SIG-M5 treated with dmso at 0.1 percent for 504 hours (cell line): ENCODE measurements around the gene LMTK2.
A peak's percentile ranks its signal among the peaks of the same experiment; 100 is the strongest.

Experiments used
- DNase-seq: peaks from one replicate; lab custom pipeline; 2025; ENCODE audit not compliant: unreplicated experiment; lab: John Stamatoyannopoulos, UW

LMTK2 gene

DNA sequence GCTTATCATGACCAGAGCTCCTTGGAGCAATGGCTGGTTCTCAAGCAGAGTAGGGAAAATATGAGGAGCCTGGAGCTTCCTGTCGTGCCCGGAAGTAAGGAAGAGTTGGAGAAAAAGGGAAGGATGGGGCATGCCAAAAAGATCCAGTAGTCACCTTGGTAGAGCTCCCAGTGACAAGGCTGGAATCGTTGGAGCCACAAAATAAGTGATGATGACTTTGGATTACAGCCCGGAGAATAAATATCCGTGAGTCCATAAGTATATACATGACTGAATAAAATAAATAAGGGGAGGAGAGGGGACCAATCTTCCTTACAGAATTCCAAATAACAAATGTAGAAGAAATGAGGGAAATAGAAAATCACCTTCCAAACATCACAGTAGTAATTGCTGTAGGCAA is 29.3 kb downstream of the LMTK2 start:
- DNase-seq, result no peak

DNA sequence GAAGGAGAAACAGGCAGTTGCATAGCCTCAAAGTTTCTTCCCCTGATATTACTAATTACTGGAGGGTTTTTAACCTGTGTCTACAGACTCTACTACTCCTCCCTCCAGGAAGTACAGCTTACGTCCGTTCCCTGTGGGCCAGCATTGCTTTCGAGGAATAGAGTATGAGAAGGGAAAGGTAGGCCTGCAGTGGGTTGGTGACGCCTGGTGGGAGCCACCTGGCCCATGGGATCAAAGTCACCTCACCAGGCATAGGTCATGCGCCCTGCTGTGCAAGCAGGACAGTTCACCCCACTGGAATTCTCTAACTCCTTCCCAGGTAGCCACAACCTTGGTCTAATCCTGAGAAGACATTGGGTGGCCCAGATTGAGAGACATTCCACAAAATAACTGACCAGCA is 29.8 kb downstream of the LMTK2 start:
- DNase-seq, result no peak

DNA sequence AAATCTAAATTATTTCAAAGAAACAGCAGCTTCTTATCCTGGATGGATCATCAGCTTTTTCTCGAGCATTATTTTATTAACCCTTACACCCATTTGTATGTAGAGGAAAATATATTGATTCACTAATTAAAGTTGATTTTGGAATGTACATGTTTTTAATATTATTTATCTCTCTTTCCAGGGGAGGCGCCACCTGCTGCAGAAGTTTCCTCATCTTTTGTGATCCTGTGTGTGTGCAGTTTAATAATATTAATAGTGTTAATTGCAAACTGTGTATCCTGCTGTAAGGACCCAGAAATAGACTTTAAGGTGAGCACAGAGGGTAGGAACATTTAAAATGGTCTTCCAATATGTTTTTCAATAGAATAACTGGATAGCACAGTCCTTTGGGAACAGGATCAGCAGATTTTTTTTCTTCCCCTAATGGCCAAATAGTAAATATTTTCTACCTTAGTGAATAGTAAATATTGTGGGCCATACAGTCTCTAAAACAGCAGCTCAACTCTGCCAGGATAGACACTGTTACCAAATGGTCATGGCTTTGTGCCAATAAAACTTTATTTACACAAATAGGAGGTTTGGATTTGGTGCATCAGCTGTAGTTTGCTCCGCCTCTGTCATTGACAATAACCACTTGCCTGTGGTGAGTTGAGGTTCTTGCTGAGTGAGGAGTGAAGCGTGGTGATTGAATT is 30.6 kb downstream of the LMTK2 start:
- no peak for DNase-seq

DNA sequence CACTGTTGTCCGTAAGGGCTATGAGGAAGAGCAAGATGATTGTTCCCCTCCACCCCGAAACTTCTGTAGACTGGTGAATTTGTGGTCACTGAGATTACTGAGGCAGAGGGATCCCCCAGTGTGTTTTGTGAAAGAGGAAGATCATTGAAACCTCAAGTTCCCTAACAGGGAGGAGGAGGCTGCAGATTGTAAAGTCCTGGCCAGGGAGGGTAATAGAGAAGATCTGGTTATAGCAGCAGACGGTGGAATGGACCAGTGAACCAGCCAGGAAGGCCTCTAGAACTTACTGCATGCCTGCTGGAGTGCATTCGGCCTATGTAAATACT is 31.1 kb downstream of the LMTK2 start:
- DNase-seq, result peak; percentile 91

DNA sequence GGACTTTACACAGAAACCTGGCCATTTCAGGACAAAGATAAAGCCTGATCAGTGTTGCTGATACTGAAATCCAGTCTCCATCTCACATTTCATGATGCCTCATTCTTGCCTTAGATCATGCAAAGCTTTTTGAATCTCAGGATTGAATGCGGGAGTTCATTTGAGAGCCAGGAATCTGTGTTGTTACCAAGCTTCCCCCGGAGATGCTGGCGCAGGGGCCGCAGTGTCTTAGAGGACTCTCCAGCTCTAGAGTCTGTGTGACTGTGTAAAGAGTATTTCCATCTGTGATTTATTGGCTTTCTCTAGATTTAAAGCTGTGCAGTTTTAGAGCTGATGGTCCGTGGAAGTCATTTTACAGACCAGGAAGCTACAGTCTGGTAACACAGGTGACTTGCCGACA is 32.0 kb downstream of the LMTK2 start:
- DNase-seq, result no peak

DNA sequence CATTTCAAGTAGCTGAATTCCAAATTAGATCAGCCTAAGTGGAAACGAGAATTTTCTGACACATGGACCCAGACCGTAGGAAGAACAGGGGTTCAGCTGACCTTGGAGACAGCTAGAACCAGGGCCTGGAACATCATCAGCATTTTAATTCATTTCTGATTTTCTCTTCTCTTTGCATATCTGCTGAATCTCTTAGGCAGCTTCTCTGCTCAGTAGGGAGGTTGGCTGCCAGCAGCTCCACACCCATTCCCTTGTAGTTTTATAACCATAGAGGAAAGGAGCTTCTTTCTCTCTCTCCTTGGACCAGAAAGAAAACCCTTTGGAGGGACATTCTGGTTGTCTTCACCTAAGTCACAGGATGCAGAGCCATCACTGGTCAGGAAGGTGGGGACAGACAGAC is 36.0 kb downstream of the LMTK2 start:
- DNase-seq, result no peak

DNA sequence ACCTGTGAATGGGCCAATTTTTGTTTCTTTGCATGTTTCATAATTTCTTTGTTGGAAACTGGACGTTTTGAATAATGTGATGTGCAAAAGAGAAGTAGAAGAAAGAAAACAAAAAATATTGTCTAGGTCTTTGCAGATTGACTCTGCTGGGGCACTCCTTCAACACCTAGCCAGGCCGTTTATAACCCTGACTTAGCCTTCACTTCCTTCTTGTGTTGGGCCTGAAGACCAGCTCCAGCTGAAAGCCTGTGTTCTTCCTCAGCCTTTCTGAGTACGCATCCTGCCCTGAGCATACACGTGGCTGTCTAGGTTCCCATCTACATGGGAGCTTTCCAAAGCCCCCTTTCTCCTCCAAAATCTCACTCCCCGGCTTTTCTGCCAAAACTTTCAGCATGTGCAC is 41.9 kb downstream of the LMTK2 start:
- no peak for DNase-seq

DNA sequence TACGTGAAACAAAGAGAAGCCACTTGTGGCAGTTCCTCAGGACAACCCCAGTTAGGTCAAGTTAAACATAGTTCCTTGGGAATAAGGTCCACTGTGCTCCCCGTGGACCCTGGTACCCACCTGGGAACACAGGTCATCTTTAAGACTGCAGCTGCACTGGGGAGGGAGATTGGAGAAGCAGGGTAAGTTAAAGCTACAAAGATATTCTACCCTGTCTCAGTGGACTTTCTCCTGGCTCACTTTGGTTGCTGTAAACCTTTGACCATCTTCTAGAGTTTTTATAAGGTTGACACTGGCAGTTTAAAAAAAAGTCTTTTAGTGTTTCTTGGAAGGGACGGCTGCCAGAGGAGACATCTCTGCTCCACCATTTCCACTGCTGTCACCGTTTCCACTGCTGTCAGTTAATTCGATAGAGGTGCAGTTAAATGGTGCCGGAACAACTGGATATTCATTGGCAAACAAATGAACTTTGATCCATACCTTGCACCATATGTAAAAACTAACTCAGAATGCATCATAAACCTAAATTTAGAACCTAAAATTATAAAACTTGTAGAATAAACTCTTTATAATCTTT is 42.5 kb downstream of the LMTK2 start:
- no peak for DNase-seq

DNA sequence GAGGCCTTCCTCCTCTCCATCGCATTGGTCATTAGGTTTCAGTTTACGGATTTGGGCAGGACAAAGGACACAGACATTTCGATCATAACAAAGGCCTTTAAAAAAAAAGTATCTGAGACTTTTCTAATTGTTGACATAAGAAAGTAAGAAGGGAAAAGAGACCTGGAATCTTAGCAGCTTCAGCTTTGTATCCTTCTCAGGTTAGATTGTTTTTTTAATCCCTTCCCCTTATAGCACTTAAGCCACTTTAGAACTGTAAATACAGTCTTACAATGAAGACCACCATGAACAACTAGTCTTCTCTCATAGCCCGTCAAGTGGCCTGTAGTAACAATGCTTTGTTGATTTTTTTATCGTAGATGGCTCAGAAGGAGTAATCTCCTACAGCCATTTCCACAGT is 45.2 kb downstream of the LMTK2 start:
- DNase-seq, result no peak

DNA sequence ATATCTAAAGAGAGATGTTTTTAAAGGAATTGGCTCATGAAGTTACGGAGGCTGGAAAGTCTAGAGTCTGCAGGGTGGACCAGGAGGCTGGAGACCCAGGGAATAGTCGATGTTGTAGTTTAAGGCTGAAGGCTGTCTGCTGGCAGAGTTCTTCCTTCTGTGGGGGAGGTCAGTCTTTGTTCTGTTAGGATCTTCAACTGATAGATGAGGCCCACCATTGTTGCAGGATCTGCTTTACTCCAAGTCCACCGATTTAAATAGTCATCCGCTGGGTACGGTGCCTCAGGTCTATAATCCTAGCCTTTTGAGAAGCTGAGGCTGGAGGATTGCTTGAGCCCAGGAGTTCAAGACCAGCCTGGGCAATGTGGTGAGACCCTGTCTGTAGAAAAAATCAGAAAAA is 50.0 kb downstream of the LMTK2 start:
- DNase-seq, result no peak

DNA sequence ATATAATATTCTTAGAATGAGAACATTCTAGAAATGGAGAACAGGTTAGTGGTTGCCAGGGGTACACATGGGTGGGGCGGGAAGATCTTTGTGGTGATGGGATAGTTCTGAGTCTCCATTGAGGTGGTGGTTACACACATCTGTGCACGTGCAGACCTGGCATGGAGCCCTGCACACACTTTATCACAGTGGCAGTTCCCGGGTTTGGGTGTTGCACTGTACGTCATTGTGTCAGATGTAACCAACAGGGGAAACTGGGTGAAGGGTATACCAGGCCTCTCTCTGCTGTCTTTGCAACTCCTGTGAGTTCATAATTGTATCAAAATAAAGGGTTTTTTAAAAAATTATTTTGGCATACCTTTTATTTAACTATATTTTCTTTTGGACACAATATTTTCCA is 51.1 kb downstream of the LMTK2 start:
- no peak for DNase-seq

DNA sequence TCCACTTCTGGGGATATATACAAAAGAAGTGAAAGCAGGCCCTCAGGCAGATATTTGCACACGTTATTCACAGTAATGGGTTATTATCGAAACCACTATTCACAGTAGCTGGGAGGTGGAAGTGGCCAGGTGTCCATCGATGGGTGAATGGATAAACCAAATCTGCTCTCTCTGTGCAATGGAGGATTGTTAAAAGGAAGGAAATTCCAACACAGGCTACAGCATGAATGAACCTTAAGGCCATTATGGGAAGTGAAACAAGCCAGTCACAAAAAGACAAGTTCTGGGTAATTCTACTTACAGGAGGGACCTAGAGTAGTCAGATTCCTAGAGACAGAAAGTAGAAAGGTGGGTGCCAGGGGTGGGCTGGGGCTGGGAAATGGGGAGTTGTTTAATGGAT is 56.1 kb downstream of the LMTK2 start:
- peak; percentile 56 for DNase-seq

DNA sequence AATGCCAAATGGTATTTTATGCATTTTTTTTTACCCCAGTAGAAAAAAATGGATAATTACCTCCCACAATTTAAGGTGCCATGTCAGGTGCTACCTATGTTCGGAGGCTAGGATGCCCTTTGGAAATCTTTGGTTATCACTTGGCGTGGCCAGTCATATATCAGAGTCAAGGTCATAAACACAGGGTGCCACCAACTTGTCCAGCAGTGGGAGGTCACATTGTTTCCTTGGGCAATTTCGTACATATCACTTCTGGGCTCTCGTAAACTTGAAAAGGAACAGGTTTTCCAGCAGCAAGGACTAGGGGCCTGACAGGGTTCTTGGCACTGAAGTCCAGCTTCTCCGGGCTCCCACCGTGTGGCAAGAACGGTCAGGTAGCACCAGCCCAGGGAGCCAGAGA is 56.6 kb downstream of the LMTK2 start:
- no peak for DNase-seq

DNA sequence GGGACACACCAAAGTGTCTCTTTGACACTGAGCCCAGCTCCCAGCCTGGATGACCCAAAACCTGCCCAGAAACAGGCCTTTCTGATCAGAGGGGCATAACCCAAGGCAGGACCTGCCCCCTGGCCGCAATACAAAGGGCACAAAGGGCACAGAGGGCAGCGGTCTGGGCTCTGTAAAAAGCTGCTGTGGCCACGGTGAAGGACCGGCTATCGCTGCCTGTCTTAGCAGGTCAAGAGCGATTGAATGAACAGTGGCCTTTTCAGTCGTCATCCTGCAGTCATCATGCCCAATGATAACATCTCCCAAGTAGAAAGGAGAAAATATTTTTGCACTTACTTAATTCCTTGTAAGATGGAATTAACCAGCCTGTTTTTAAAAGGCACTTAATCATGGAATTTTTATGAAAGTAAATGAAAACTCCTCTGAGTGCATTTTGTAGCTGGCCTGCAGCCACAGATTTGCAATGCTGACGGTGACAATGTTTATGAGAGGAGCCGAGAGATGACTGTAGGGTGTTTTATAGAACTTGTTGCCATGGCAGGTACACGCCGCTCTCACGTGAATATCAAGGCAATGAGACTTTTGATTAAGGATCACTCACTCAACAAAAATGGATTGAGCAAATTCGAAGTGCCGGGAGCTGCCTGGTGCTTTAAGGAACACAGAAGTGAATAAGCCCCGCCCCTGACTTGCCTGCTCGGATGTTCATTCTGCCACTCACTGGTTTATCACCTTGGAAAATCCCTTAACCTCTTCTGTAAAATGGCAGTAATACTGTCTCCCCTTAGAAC is 57.2 kb downstream of the LMTK2 start:
- no peak for DNase-seq

DNA sequence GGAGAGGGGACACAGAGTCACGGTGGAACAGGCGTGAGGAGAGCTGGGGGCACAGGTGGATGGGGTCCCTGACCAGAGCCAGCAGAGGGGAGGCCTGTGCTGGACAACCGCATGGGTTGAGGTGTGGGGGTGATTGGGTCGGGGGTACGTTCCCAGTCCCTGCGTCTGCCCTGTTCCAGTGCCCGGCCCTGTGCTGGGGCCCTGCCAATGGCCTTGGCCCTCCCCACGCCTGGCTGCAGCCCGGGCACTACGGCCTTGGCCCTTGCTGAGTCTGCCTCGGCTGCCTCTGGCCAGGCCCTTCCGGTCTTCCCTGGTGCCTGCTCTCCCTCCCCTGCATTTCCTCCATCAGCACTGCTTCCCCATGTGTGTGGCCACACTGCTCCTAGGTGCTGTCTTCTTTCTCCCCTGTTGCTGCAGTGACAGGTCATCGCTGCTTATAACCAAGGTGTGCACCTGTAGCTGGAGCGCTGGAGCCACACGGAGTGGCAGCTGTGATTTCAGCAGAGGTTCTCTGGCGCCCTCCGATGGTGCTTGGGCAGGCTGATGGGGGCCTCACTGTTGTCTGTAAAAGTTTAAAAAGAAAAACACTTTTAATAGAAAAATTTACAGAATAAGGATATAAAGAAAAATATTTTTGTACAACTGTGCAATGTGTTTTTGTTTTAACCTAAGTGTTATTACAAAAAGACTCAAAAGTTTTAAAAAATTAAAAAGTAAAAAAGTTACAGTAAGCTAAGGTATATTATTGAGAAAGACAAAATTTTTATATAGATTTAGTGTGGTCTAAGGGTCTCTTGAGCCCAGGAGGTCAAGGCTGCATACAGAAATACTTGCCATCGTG is 59.4 kb downstream of the LMTK2 start:
- peak; percentile 9 for DNase-seq

DNA sequence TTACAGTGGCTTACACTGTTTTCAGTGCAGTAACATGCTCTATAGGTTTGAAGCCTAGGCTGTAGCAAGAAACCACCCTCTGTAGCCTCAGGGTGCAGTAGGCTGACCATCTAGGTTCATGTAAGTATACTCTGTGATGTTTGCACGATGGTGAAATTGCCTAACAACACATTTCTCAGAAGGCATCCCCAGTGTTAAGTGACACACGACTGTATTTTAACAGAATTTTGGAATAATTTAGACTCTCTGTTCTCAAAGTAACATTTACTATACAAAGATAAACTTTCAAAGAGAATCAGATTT is 60.0 kb downstream of the LMTK2 start:
- DNase-seq, result no peak

DNA sequence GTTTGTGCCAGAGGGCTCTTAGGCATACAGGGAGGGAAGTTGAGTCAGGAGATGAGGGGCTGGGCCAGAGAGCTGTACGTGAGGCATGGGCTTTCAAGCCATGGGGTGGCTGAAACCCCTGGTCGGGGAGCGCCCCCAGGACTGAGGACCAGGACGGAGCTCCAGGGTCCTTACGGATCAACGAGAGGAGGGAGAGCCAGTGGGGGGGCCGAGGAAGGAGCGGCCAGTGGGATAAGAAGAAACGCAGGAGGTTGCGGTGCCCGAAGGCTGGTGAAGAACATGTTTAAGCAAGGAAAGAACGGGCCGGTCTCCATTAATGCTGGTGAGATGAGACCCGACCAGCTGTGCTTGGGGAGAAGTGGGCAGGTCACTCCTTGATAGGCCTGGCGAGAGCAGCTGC is 61.0 kb downstream of the LMTK2 start:
- no peak for DNase-seq

DNA sequence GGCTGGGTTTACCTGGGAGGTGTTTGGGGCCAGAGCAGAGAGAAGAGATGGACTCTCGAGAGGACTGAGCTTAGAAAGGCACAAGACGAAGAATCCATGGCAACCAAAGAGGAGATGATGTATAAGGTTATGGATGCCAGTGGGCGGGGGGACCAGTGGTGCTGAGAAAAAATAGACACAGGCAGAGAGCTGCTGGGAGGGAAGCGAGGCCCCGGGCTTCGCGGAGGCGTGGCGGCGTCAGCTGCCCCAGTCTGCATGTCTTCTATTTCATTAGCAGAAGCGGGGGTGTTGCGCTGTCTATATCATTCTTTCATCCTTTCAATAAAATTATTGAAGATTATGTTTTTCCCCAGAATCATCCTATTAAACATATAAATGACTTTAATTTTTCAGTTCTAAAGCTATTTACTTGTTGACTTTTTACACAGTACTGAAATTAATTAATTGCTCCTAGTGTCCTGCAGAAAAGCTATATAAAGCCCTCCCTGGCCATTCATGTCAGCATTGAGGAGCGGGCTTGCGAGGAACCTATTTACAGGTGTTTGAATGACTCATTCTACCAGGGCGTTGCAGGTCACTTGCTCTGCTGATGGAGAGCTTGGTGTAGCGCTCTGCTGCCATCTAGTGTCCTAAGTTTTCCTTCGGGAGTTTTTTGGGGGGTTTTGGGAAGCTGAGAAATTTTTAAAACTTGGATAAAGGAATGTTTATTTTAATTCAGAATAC is 61.7 kb downstream of the LMTK2 start:
- peak; percentile 40 for DNase-seq

DNA sequence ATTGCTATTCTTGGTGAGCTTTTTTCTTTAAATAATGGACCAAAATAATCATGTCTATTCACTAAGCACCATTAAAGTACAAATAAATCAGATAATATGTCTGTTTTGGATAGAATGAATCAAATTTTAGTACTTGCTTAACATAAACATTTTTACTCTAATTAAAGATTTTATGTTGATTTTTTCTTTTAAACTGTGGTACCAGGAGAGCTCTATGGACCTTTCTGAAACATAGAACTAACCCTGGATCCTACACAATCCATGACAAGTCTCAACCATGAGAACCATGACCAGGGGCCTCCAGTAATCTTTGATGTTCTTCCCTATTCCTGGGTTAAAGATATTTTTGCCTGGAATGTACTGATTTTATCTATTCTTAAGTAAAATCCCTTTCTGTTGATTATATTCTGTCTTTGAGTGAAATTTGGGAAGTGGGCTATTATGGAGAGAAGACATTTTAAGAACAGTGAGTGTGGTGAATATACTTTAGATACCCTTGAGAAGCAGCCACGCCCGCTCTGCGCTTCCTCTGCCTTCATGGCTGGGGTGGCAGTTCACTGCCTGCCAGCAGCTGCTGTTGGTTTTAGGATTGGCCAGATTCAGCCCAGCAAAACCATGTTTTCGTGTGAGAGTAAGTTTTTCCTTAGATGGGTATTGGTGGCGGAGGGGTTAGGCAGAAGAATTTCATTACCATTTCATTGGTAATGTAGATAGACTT is 62.4 kb downstream of the LMTK2 start:
- no peak for DNase-seq

DNA sequence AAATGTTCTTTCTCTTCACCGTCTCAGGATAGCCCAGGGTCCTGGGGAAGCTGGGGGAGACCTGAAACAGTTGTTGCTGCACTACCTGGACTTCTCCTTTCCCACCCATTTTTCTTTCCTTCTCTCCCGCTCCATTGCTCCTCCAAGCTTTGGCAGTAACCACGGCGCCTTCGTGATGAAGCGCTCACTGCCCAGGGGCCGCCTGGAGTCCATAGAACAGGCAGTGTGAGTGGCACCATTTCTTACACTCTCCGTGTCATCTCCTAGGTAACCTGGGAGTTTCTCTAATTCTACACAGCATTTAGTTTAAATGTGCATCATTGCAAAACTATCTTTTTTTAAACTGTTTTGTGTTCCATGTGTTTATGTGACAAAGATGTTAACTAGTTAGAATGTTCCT is 64.3 kb downstream of the LMTK2 start:
- DNase-seq, result no peak

DNA sequence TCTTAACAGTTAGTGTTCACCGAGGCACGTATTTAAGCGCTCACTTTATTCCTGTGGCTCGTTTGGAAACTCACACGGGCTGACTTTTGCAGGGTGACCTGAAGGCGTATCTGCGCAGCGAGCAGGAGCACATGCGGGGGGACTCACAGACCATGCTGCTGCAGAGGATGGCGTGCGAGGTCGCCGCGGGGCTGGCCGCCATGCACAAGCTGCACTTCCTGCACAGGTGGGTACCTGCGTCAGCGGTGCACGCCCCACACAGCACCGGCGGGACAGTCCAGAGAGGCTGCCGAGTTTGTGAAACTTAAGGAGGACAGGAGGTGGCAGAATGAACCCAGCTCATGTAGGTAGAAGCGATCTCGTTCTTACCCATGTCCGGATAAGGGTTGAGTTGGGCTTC is 64.8 kb downstream of the LMTK2 start:
- no peak for DNase-seq
